HL-60 (cell line): ENCODE data around the gene RGS11.

Experiments
- CTCF ChIP-seq: IDR thresholded peaks from one replicate; pipeline ENCODE4 v1.5.1; 2011; ENCODE audit warnings: low read length, control low read depth, inconsistent platforms; ENCODE audit not compliant: insufficient read depth
- GABPA ChIP-seq: IDR thresholded peaks from 2 replicates; pipeline ENCODE4 v1.6.1; 2012; ENCODE audit warnings: low read depth
- POLR2AphosphoS5 ChIP-seq: IDR thresholded peaks from 2 replicates; pipeline ENCODE4 v1.6.1; 2012; ENCODE audit warnings: low read depth
- REST ChIP-seq: IDR thresholded peaks from 2 replicates; pipeline ENCODE4 v1.6.1; 2012; ENCODE audit warnings: low read depth; ENCODE audit not compliant: insufficient replicate concordance
- SPI1 ChIP-seq: IDR thresholded peaks from 2 replicates; pipeline ENCODE4 v1.6.1; 2012; ENCODE audit warnings: low read depth, mild to moderate bottlenecking, borderline replicate concordance

DNA sequence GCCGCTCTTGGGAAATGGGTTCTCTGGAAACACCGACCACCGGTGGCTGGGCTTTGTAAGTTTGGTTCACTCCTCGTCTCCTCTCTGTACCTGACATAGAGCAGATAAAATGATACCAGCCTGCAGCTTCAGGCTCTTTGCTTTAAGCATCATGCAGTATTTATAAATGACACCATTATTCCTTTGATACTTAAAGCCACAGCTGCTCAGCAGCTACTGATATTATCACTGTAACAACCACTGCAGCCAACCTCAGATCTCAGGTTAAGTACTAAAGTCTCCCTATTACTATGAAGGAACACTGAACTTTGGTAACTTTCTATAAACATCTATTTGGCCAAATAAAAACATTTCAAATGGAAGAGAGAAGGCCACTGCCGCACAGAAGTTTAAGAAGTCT, 41.8 kb upstream of the RGS11 start:
- TF ChIP-seq CTCF (no peak), POLR2AphosphoS5 (no peak), GABPA (no peak), REST (no peak), SPI1 (no peak)
